Measurements from ENCODE around the gene SP140.
"Not testable (repeated sequence)": the region's sequence is repeated elsewhere in the genome, so short reads cannot be mapped to it uniquely, and the experiment has no call there.

SP140 gene

DNA sequence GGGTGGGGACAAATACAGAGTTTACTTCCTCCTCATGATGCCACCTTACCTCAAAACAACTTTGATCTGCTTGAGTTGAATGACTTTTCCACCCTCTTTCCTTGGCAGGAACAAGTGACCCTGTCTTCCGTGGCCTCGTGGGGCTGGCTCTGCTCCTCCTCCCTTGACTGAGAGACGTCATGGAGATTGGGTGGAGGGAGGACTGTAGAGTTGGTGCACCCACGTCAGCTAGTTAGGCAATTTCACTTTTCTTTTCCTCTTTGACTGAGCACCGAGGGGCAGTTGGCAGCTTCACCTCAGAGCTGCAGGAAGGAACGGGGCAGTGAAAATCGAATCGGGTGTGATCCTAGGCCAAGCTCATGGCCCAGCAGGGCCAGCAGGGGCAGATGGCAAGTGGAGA is at the start of gene SP140:
TSS of gene SP140 (plus strand) at position 251 of the 400 bp plus-strand sequence. CDS start at position 360, 109 bp downstream.
- no peak for DNase-seq (ENCODE audit: low spot score)

DNA sequence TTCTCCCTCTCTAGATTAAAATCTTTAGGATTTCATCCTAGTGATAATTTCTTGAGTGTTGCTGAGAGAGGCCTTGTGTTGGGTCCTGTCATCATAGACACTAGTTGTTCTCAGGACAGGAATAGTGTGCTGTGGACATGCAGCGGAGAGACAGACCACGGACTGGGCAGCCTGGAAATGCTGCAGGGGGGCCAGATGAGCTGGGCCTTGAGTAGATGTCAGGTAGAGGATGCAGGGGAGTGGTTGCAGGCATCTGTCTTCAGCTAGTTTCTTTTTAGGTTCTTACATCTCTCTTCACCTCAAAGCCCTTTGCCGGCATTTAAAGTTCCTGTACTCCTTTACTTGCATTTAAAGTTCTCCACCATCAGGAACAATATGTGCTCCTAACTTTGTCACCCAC is 48.5 kb upstream of the SP140 start:
- DNase-seq (ENCODE audit: low spot score), result no peak

DNA sequence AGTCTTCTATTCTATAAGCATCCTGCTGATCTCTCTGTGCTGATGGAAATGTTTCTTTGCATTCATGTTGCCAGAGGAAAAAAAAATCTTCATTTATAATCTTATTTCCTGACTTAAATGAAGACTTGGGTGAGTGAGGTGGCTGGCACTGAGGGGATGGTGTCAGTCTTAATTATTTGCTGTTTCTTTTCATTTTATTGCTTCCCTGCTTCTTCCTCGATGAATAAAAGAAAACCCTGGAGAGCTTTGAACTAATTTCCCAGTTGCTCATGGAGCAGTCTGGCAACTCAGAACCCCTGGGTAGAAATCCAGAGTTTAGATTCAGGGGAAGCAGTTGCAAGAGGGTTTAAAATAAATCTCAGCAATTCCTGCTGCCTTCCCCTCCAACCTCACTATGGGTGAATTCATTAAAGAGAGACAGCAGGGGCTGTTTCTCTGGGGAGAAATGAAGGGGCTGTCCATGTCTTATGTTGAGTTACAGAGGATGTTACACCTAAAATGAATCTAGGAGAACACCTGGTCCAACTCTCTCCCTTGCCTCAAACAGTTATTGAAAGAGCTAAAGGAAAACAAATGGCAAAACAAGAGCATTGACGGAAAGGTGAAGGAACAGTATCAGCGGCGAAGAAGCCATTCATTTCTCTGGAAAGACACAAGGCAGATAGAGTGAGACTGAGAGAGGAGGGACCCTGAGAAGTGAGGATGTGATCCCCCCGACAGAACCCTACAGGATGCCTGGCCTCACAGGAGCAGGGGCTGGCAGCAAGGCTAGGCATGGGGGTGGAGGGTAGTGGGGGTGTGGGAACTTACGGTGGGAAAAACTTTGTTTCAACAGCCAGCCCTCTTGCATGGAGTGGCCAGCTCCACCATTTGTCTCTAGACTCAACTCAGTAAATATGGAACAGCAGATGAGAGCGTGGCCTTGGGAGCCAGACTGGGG is 46.7 kb upstream of the SP140 start:
- no peak for DNase-seq (ENCODE audit: low spot score)

DNA sequence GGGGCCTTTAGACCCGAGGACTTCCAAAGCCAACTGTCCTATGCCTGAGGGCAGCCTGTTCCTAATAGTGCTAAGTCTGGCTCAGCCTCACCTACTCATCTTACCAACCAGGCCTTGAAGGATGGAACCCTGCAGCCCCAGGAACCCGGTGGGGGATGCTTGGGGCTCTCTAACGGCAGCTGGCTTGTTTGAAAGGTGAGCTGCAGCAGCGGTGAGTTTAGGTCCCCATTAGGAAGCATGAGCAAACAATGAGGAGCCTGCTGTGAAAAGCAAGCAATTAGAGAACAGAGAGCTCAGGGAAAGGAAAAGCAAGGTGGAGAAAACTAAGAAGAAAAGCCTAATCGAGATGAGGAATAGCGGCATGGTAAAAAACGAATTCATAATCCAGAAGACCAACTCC is 45.6 kb upstream of the SP140 start:
- DNase-seq (ENCODE audit: low spot score), result no peak

DNA sequence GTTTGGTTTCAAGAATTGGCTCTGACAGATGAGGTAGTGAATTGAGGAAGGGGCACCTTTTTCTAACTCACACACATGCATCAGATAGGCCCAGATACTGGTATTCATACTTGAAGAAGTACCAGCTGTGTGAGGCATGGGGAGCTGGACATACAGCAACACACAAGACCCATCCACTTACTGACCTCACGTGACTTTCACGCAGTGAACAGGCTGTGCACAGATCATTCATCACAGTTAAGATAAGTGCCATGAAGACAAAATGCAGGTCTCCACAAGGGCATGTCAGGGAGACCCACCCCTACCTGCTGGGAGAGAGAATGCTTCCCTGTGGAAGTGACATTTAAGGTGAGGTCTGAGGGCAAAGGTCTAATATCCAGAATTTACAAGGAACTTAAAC is 44.3 kb upstream of the SP140 start:
- DNase-seq (ENCODE audit: low spot score), result no peak

DNA sequence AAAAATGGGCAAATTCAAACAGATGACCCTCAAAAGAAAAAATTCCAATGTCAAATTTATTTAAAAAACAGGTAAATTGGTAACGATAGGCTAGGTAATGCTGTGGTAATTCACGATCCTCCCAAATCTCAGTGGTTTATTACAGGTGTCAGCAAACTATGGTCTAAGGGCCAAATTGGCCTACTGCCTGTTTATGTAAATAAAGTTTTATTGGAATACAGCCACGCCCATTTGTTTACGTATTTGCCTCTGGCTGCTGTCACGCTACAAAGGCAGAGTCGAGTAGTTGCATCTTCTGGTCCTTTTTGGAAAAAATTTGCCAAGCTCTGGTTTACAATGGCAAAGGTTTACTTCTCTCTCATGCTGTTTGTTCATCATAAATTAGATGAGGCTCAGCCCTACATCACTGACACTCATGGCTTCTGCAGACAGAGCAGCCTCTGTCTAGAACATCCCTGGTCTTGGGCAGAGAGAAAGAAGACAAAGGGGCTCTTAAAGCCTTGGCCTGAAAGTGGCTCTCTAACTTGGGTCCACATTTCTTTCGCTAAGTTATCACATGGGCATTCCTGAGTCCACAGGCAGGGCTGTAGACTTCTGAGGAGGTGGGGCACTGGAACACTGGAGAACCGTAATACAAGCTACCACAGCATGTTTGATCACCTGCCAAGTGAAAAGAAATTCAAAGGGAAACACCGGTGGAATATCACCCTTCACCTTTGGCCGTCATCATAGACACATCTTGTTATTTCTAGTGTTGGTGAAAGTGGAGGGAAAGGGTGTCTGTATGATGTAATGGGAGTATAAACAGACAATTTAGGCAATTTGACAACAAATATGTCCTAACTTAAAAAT is 40.6 kb upstream of the SP140 start:
- no peak for DNase-seq (ENCODE audit: low spot score)

DNA sequence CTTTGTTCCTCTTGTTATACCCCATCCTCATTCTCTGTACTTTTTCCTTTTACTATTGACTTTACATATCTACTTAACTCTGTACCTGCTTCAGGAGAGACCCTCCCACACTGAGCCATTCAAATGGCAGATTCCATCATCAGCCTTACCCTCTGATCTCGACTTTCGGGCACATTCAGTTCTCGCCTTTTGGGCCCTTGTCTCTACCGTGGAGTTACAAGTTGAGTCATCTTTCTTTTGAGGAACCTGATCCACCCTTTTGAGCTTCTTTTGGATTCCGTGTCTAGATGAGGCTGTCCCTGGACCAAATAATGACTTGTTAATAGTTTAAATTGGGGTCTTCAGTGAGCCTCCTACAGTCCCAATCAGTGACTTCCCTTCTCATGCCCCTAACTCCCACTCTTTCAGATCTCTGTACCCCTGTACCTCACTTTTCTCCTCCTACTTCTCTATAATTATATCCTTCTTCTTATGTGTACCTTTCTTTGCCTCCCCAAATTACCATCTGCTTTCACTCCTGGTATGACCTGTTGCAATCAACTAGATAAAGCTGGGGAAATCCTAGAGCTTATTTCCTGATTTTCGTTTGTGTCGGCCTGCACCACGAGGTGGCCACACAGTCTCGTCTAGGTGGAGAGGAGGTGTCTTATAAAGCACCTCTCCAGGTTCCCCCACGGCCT is 23.0 kb upstream of the SP140 start:
- DNase-seq (ENCODE audit: low spot score), result no peak

DNA sequence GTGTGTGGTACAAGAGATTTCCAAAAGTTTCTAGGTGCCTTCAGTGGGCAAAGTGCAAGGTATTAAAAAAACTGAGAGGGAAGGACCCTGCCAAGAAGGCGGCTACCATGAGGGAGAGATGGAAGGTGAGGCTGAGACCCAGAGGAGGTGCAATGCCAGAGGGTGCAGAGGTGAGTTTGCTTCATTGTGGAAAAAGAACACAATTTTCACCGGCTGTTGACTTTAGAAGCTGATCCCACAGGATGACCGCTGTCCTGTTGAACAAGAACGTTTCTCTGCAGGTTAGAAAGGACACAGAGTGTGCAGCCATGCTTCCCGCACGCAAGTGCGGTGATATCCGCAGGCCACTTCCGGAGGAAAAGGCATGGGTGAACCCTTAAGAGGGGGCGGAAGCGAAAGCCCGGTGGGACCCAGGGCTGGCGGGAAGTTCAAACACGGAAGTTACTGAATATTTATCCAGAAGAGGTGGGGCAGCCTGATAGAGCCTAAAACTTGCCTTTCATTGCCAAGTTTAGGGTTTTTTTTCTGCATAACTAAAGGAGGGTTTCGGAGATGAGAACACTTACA is 22.3 kb upstream of the SP140 start:
- DNase-seq (ENCODE audit: low spot score), result no peak

DNA sequence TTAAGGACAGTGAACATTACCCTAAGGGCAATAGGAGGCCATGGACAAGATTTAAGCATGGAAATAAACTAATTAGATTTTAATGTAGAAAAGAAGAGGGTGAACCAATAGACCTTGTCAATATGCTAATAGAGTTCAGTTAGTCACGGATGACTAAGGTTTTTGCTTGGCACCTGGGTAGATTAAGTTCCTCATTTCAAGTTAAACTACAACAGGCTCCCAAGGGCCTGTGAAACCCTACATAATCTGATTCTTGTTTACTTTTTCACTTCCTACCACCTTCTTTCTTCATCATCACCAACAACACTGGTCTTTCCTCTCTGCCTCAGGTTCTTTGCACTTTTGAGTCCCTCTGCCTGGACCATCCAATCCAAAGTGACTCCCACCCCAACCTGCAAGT is 20.5 kb upstream of the SP140 start:
- no peak for DNase-seq (ENCODE audit: low spot score)

DNA sequence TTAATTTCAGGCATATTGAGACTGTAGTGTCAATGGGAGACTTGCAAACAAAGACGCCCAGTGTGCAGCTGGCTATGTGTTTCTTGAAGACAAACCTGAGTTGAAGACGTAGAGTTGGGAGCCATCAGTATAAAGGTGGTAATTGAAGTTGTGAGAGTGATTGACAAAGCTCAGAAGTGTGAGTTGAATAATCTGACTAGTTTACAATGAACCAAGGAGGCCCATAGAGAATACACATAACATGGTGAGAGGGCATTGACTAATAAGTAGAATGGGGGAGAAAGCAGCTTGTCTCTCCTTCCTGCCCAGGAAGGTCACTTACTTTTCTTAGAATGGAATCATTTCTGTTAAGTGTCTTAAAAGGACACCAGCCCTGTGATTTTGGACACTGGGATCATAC is 19.8 kb upstream of the SP140 start:
- DNase-seq (ENCODE audit: low spot score), result no peak

DNA sequence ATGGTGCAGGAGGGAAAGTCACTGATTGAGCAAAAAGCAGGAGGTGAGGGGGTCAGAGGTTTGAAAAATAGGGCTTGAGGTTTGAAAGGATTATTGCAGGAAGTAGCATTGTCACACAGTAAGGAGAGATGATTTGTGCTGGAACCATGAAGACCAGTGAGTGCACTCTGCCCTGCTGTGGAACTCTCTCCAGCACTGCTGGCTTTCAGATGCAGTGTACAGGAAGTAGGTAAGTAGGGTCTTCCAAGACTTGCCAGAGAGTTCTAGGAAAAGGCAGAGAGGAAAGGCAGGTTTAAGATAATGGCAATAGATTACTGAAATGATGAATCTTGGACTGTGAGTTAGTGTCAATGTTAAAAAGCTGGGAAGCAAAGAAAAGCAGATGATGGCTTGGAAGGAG is 17.0 kb upstream of the SP140 start:
- DNase-seq (ENCODE audit: low spot score), result no peak

DNA sequence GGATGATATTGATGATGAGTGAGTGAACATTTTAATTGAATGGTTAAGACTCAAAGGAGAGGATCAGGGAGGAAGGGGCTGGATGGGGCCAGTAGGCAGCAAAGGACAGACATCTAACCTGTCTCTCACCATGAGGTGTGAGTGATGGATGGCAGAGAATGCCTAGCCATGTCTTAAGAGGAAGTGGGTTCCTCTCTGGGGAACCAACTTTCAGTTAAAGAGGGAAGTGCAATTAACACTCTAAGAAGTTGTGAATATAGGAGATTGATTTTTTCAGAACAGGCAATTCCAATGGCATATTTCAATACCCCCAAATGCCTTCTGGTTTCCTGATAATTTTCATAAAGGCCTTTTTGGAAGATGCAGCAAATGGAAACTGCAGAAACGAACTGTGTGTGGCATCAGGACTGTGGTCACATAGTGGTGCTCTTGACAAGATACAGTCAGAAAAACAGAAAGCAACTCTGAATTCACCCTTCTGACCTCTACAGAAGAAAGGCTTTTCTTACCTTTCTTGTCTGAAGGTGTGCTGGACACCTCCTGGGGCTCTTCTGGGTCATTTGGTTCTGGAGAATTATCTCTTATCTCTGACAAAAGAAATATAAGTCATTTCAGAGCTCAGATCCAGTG is 16.0 kb upstream of the SP140 start:
- no peak for DNase-seq (ENCODE audit: low spot score)

DNA sequence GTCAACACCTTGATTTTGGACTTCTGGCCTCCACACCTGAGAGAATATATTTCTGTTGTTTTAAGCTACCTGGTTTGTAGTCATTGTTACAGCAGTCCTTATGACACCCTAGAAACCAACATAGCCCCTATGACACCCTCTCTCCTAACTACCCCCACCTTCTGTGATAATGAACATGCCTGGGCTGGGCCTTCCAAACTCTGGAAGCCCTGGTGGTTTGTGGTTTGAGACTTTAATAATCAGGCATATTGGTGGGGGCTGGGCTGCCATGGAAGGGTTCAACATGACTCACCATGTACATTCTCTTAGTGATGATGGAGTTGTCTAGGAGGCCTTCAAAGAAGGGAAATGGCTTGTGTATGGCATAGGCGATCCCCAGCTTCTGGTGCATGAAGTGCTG is 9.0 kb upstream of the SP140 start:
- DNase-seq (ENCODE audit: low spot score), result no peak

DNA sequence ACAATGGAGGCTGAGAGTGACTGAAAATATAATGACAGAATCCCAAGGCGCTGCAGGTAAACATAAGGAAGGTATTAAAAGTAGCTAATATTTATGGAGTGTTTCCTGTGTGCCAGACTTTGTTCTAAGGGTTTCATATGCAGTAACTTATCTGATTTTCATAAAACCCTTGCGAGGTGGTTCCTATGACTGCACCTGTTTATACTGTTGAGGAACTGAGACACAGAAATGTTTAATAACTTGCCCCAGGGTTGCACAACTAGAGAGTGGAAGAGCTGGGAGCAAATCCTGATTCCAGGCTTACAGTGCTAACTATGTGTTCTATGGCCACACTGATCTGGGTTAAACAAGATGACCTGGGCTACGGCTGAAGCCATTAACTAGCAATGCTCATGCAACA is 8.1 kb upstream of the SP140 start:
- no peak for DNase-seq (ENCODE audit: low spot score)

DNA sequence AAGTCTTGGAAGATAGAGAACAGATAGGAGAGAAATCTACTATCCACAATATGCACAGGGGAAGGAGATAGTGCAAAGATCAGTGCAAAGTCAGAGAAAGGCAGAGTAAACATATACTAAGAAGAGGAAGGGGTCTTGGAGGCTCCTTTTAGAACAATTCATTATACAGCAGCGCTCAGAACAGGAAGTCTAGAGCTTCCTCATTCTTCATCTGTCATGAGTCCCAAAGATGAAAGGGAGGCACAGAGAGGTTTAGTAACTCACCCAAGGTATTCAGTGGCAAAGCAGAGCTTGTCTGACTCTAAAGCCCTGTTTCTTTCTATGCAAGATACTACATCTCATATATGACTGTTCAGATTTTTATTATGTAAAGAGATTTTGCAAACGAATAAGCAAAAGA is 7.1 kb upstream of the SP140 start:
- no peak for DNase-seq (ENCODE audit: low spot score)

DNA sequence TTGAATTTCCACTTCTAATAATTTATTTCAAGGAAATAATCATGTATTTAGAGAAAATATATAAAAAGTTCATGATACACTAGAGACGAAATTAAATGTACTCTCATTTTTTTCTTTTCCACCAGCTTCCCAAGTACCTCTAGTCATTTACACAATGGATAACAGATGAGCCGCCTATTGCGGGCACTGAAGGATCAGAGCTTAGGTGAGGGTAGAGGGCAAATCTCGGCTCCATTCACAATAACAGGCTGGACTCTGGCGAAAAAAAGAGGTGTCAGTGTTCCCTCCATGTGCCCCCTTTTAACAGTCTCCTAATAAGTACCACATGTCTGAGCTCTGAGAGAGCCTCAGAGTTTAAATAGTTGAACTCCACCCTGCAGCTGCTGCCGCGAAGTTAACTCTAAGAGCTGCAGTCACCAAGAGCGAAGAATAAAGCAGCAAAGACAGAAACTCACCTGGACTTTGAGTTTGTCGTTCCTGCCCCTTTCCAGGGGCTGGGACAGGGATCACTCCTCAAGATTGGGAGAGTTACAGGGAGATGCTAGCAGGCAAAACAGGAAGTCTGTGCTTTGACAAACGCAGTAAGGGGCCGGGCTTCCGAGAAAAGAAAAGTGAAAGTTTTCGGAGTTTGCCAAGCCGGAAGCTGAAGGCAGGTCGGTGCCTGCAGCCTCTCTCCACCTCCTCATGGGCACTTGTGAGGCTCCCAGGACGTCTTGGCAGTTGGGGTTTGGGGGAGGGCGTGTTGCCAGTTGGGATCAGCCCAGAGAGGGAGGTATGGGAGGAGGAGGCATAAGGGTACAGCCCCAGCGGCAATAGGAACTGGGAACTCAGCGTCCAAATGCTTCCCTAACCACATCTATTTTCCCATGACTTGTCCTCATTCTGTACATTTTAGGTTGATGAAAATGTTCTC is 5.9 kb upstream of the SP140 start, which contains the start of gene SP110:
TSS of gene SP110 (minus strand) at position 566 of the 913 bp plus-strand sequence. CDS start 3,057 bp downstream, outside the sequence.
- DNase-seq (ENCODE audit: low spot score), result peak; percentile 90

DNA sequence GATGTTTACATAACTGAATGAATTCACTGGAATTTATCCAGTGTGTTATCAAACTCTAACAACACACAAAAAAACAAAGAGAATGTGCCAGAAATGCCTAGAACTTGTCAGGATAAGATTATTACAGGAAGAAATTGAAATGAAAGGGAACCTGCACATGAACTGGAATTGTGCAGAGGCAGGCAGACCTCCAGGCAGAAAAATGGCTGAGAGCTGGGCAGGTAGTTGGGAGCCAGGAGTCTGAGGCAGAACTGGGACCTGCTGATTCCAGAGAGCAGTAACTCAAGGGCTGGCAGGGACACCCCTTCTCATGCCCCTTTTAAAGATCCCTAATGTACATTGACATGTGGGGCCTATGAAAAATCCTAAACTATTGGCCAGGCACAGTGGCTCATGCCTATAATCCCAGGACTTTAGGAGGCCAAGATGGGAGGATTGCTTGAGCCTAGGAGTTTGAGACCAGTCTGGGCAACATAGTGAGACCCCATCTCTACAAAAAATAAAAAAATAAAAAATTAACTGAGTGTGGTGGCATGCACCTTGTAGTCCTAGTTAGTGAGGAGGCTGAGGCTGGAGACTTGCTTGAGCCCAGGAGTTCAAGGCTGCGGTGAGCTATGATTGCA is 5.1 kb upstream of the SP140 start:
- no peak for DNase-seq (ENCODE audit: low spot score)

DNA sequence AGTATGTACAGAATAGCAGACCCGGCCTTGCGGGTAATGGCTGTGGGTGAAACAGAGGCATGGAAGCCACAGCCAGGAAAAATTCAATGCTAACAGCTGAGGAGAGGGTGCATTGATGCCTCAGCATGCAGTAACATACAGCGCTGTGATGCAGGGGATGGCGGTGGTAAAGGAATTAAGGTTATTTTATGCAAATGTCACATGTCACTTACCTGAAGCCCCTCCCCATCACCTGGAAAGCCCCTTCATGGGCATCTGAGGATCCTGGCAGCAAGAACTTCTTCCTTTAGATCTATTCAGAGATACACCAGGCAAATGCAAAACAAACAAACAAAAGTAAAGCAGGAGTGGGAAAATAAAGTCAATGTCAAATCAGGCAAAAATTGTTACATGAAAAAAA is 4.0 kb upstream of the SP140 start:
- DNase-seq (ENCODE audit: low spot score), result no peak

DNA sequence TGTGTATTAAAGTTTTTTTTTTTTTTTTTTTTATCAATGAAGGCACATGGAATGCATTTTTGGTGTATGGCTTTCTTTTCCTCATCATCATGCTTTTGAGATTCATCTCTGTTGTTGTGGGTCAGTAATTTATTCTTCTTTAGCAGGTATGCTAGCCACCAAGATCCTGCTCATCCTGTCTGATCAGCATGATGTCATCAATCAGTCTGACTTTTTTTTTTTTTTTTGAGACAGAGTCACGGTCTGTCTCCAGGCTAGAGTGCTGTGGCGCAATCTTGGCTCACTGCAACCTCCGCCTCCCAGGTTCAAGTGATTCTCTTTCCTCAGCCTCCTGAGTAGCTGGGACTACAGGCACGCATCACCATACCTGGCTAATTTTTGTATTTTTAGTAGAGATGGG is 2.7 kb upstream of the SP140 start:
- DNase-seq (ENCODE audit: low spot score), result not testable (repeated sequence)

DNA sequence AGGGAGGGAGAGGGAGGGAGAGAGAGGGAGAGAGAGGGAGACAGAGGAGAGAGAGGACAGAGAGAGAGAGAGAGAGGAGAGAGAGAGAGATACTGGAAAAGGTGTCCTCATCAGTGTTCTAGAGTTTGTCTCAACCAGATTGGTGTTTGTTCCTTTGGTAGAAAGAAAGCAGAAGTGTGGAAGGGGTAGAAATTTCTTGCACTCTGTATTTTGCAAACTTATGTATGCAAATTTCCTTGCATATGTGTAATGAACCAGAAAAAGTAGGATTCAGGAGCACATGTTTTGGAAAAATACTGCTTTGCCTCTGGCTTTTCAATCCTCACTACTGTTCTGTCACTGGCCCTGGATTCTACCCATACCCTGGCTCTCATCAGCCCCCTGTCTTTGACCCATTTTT is 1.1 kb upstream of the SP140 start:
- no peak for DNase-seq (ENCODE audit: low spot score)

All from AG20443 (cell line).